GM21576 (cell line): ENCODE measurements around the gene BRCA1.
"Not testable (repeated sequence)": the region's sequence is repeated elsewhere in the genome, so short reads cannot be mapped to it uniquely, and the experiment has no call there.

ENCODE experiments used
- ATAC-seq: cut with Tn5 transposase; IDR thresholded peaks from one replicate; pipeline ENCODE4 v1.9.1; 2021; ENCODE audit warnings: mild to moderate bottlenecking, moderate library complexity; ENCODE audit not compliant: unreplicated experiment

Gene BRCA1

GRCh38 chr17:43070257-43070656 lies 54.9 kb downstream of the BRCA1 start:
- no peak for ATAC-seq

- ATAC-seq: no peak
These were observed 55.7 kb downstream of the BRCA1 start for GRCh38 chr17:43069368-43069898.

DNA sequence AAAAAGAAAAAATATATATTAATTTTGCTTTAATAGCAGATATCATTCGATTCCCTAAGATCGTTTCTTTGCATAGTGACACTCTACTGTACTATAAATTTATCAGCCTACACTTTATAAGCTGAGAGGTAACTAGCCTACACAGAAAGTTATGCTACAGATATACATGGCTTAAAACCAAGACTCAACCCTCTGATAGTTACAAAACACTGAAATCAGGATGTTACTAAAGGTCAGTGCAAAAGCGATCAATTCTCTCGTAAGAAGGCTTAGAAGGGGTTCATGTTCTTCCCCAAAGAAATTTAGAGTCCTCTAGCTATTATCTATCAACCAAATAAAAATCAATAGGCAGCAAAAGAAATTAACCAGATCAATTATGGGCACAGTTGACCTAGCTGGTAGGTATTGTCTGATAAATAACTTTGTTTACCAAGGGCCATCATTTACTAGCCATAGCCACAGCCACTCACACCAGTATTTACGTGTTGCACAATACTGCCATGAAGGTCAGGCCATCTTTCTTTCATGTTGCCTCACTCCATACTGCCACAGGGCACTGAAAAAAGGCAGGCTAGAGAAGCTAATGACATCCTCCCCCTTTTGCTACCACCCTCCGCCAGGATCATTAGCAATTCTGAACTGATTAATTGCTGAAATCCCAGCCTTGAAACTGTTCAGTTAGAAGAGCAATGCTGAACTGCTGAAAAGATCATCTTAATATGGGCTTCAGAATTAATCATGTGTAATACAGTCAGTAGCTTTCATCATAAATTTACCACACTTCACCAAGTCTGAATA lies 56.4 kb downstream of the BRCA1 start:
- no peak for ATAC-seq

DNA sequence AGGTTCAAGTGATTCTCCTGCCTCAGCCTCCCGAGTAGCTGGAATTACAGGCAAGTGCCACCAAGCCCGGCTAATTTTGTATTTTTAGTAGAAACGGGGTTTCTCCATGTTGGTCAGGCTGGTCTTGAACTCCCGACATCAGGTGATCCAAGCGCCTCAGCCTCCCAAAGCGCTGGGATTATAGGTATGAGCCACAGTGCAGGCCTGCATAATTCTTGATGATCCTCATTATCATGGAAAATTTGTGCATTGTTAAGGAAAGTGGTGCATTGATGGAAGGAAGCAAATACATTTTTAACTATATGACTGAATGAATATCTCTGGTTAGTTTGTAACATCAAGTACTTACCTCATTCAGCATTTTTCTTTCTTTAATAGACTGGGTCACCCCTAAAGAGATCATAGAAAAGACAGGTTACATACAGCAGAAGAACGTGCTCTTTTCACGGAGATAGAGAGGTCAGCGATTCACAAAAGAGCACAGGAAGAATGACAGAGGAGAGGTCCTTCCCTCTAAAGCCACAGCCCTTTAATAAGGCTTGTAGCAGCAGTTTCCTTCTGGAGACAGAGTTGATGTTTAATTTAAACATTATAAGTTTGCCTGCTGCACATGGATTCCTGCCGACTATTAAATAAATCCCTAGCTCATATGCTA lies 62.1 kb downstream of the BRCA1 start:
- ATAC-seq: no peak

DNA sequence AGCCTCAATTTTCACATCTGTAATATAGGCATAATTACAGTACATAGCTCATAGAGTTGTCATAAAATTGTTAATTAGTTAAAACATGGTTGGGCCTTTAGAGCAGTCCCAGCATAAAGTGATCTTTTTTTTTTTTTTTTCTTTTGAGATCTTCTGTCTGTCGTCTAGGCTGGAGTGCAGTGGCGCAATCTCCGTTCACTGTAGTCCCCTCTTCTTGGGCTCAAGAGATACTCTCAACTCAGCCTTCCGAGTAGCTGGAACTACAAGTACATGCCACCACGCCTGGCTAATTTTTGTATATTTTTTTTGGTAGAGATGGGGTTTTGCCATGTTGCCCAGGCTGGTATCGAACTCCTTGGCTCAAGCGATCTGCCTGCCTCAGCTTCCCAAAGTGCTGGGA lies 69.1 kb downstream of the BRCA1 start:
- no peak for ATAC-seq

DNA sequence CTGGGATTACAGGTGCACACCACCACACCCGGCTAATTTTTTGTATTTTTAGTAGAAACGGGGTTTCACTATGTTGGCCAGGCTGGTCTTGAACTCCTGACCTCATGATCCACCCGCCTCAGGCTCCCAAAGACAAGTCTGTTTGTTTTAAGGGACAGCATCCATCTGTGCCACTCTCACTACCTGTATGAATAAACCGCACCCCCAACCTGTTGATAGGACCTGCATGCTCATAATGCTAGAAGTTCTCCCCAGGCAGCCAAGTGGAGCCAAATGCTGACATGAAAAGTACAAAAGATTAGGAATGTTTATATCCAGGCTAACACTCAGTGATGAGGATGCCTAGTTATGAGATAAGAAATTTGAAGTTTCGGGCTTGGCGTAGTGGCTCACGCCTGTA lies 72.2 kb downstream of the BRCA1 start:
- not testable (repeated sequence) for ATAC-seq

- ATAC-seq: no peak
These were observed 73.2 kb downstream of the BRCA1 start for GRCh38 chr17:43051969-43052368.

- ATAC-seq: no peak
These were observed 81.1 kb downstream of the BRCA1 start for GRCh38 chr17:43044024-43044423.

GRCh38 chr17:43043307-43043706 lies 81.9 kb downstream of the BRCA1 start:
- ATAC-seq: no peak

- no peak for ATAC-seq
These were observed 83.0 kb downstream of the BRCA1 start for GRCh38 chr17:43042025-43042628.

GRCh38 chr17:43040655-43041054 lies 84.5 kb downstream of the BRCA1 start:
- ATAC-seq: no peak

- ATAC-seq: no peak
These were observed 85.5 kb downstream of the BRCA1 start for GRCh38 chr17:43039646-43040045.

DNA sequence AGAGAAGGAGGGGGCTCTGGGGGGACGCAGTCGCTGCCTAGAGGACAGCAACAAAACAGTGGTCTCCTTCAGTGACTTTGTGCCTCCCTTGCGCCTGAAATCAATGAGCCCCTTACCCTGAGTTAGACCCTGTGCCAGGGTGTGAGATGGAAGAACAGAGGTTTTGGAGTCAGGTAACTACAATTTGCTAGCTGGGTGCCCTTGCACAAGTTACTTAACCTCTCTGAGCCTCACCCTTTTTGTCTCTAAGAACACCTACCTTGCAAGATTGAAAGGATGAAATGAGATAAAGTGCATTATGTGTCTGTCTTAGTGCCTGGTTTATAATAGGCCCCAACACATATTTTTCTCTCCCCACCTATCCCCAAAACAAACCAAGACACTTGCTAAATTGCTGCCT lies 90.3 kb downstream of the BRCA1 start:
- ATAC-seq: no peak

DNA sequence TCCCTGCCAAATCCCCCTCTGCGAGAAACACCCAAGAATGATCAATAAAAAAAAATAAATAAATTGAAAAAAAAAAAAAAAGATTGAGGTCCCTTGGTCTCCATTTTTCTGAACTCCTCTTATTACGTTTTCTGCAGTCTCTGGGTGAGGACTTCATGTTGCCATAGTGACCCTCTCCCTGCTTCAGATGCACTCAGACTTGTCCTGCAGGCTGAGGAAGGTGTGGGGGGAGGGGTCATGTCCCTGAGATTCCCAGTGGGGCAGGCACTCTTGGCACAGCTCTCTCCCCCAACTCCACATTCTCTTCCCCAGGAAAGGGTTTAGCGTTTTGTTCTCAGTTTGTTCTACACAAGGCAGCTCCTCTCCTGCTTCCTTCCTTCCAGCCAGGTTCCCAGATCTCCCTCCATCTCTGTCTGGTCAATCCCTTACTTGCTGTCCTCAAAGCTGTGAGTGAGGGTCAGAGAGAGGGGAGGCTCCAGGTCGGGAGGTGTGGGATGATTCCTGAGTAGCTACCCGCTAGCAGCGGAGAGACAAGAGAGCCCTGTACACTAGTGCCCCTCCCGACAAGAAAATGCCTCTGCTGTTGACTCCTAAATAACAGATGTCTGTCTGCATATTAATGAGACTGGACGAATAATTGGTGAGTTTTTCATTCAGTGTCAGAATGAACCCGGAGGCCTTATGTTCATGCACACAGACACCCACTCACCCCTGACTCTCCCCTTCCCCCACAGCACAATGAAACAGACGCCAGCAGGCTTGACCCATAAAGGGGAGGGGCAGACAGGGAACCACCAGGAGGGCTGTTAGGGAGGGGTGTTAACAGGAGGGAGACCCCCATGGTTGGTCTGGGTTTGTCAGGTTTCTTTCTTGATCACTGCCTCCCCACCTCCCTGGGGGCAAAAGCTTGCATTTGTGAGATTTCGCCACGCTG lies 90.9 kb downstream of the BRCA1 start:
- no peak for ATAC-seq

- ATAC-seq: no peak
These were observed 93.5 kb downstream of the BRCA1 start for GRCh38 chr17:43031666-43032065.

DNA sequence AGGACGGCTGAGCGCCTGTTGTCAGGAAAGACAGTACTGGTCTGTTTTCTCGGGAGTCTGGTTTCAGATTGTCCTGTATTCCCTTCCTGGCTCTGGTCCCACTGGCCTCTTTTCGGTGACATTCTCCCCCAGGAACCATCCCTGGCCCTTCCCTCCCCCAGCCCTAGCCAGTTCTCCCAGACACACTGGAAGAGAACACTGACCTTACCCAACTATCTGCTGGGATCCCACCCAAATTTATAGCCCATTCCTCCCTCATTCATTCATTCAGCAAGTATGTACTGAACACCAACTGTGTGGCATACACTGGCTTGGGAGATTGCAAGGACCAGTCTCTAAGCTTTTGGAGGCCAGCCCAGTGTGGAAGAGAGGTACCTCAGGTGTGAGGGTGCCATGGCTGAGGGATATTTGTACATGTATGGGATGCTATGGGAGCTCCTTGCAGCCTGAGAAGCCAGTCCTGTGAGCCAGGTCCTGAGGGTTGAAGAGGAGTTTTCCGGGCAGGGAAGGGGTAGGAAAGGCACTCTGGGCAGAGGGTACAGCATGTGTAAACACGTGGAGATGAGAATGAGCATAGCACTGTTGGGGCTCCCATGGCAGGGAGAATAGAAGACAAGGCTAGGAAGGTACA lies 94.9 kb downstream of the BRCA1 start:
- ATAC-seq: no peak

DNA sequence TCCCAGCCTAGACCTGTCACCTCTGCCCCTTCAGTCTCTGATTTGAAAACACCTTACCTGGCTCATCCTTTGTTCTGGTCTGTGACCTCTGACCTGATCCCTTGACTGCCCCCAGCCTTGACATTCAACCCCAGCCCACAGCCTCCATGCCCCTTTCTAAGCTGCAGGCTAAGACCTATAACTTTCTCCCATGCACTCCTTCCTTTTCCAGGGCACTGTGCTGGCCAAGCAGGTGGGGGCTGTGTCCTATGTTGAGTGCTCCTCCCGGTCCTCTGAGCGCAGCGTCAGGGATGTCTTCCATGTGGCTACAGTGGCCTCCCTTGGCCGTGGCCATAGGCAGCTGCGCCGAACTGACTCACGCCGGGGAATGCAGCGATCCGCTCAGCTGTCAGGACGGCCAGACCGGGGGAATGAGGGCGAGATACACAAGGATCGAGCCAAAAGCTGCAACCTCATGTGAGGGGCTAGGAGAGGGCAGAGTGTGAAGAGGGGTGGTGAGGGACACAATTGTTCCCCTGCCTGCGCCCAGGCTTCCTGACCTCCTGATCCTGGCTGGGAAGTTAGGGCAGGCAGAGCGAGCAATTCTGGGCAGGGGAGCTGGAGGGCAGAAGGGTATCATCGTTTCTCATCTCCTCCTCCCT lies 96.8 kb downstream of the BRCA1 start:
- ATAC-seq: no peak

DNA sequence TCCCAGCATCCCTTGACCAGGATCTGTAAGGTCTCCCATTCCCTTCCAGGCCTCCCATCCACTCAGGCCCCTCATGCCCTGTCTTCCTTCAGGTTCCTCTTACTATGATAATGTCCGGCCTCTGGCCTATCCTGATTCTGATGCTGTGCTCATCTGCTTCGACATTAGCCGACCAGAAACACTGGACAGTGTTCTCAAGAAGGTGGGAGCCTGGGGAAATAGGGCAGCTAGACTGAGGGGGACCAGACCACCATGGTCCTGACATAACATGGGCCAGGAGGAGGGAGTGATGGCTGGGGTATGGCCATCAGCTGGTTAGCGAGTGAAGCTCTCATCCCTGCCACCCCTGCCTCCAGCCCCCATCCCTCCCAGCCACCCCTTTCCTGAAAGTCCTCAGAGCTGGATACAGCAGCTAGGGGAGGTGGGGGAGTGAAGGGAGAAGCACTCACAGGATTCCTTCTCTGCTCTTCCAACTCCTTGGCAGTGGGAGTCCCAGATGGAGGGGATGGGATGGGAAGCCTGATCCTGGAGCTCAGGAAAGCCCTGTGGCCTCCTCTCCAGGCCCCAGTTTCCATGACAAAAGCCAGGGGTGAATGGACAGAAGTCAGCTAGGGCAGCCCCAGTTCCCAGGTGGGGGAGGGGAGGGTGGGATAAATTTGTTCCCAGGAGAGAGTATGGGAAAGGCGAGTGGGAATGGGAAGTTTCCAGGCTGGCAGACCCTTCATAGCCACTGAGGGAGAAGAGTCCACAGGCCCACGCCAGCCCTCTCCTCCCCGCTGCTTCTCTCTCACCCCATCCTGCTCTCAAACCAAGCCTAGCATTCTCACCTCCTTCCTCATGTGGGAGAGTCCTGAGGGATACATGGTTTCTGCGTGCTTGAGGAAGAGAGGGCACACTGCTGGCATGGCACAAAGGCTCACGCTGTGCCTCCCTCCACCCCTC lies 97.8 kb downstream of the BRCA1 start:
- ATAC-seq: no peak

- ATAC-seq: no peak
These were observed 98.6 kb downstream of the BRCA1 start for GRCh38 chr17:43026595-43026994.
